HG03558 (cell line): ENCODE measurements around the gene AKNA.
A peak's percentile ranks its signal among the peaks of the same experiment; 100 is the strongest.

ENCODE experiments used
- ATAC-seq: cut with Tn5 transposase; IDR thresholded peaks from one replicate; pipeline ENCODE4 v1.9.1; 2021; ENCODE audit warnings: moderate number of reproducible peaks; ENCODE audit not compliant: unreplicated experiment; ENCODE audit errors: extremely low read depth

AKNA gene

DNA sequence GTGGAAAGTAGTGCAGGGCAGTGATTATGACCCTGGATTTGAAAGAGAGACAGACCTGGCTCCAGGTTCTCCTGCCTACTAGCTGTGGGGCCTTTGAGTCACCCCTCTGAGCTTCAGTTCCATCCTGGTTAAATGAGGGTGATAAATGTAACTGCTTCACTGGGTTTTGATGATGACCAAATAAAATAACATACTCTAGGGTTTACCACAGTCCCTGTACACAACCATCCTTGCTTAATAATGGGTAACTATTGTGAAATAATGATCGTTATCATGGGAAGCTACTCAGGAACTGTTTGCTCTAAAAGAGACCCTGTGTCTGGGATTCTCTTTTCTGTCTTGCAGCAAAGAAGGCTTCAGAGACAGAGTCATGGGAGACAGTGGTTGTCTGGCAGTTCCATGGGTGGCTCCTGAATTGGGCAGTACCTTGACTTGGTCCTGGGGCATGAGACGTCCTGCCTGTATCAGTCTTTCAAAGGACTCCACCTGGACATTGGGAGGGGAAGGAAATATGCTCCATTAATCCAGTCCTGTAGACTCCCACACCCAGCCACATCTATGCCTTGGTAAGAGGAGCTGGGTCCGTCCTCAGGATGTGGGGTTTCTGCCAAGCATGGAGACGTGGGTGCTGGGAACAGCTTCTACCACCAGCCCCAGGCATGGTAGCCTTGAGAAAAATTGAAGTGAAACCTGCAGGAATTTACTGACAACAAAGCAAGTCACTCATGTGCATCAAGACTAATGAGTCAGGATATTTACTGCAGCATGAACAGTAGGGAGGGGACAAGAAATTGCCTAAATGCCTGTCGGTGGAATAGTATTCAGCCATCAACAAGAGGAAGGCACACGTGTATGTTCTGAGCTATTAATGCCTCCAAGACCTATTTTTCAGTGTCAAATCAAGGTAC, 23.4 kb downstream of the AKNA start:
- no peak for ATAC-seq

DNA sequence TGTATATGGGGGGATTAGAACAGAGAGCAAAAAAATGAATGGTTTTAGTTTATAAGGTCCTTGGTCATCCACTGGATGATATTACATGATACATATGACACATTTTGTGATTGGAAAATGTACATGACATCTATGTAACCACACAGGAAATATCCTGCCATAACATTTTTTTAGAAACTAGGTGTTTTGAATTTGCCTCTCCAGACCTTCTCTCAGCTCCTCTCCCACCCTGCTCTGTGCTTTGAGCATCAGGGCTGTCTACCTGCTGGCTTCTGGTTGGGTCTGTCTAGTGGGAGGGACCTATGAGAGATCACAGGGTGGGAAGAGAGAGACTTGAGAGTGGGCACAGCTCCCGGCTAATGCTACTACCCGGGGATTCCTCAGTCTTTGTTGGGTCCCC, 24.4 kb downstream of the AKNA start:
- no peak for ATAC-seq

DNA sequence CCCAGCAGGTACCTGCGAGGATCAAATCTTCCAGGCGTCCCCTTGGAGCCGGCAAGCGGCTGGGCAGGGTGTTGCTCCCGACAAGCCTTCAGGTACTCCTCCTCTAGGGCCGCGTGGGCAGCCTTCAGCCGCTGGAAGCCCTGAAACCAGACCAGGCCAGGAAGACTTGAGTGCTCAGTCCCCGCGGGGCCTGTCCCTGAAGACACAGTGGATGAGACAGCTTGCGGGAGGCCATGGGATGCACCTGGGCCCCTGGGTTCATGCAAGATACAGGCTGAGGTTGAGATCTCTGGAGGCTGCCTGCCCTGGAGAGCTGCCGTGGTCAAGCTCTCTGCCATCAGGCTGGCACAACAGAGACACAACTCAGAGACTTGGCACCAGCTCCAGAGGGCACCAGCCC, 25.4 kb downstream of the AKNA start:
- no peak for ATAC-seq

DNA sequence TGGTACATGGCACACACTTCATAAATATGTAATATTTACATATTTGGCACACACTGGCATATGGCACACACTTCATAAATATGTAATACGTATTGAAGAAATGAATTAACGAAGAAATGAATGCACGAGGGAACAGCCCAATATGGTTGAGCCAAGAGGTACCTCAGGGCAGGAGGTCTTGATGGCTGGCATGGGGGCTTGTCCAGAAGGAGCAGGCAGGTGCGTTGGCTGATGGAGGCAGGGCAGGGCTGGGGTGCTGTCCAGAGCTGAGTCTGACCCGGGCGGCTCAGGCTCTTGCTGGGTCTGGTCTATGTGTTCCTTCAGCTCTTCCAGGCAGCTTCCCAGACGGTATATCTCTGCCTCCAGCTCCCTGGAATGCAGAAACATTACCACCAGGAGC, 26.2 kb downstream of the AKNA start:
- no peak for ATAC-seq

DNA sequence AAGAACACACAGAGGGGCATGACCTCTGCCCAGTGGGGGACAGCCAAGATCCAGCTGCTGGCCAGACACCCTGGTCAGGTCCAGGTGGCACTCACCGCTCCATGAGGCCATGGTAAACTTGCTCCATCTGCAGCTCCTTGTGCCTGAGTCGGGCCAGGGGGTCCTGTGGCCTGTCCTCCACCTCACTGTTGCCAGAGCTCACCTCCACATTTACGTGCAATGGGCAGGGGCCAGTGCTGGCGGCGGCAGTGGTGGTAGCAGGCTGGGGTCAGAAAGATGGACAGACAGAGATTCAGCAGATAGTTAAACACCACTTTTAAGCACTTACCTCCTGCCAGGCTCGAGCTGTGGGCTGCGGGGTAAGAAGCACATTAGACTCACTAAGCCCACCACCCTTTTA, 28.0 kb downstream of the AKNA start:
- ATAC-seq: no peak

DNA sequence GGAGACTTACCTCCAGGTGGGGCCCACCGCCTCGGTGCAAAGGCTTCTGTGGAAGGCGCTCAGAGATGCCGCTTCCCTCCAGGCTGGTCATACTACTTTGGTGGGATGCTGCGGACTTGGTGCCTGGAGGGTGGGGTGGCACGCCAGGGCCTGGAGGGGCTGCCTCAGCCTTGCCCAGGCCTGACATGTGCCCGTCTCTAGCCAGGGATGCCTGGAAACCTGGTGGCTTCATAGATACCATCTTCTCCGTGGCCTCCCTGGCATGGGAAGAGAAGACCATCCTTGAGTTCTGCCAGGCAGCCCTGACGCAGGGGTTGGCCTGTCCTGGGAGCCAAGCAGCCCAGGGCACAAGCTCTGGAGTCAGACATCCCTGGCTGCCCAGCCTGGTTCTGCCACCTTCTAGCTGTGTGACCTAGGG, 29.9 kb downstream of the AKNA start:
- no peak for ATAC-seq

DNA sequence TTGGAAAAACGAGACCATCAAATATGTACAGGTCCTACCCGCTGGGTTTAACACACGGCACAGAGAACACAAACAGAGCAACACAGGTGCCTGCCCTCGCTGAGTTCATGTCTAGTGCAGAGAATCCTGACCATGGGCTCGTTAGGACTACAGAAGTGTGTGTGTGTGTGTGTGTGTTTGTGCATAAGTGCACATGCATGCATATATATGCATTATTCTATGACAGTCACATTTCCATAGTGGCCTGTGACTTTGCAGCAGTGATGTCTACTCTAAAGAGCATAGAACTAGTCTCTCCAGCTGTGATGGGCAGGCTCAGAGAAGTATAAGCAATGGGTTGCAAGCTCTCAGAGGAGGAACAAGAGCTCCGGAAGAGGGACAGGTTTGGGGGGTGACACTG, 30.4 kb downstream of the AKNA start:
- no peak for ATAC-seq

DNA sequence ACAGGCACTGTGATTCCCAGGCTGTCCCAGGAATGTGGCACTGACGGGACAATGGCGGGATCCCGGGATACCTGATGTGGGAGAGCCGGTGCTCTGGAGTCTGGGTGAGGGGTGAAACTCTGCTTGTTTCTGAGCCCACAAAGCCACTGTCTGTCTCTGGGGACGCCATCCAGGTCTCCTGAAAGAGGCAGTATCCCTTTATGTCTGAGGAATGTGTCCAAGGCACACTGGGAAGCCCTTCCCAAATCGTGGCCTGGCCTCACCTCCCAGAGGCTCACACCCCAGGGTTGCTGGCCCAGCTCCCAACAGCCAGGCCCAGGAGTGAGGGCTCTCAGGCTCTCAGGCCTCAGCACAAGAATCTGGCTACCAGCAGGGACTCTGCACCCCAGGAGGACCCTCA, 31.0 kb downstream of the AKNA start:
- ATAC-seq: no peak

DNA sequence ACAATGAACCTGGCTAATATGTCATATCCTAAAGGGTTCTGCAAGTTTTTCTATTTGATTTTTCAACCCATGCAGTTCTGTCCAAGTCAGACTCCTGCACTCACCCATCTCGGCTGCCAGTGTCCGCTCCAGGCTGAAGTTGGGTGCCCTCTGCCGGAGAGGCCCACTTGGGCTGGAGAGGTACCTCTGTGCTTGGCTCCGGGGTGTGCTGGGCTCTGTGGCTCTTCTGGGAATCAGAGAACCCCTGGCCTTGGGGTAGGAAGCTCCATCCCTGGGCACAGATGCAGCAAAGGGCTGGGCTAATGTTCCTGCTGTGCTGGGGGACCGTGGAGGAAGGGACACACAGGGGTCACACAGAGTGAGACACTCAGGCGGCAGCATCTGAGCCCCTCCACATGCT, 32.0 kb downstream of the AKNA start:
- ATAC-seq: no peak

DNA sequence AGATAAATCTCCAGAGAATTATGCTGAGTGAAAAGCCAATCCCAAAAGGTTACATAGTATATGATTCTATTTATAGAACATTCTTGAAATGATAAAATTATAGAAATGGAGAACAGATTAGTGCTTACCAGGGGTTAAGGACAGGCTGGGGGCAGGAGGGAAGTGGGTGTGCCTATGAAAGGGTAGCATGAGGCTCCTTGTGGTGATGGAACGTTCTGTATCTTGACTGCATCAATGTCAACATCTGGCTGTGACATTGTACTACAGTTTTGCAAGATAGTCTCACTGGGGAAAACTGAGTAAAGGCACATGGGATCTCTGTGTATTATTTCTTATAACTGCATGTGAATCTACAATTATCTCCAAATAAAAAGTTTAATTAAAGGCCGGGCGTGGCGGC, 35.9 kb downstream of the AKNA start:
- ATAC-seq: no peak

DNA sequence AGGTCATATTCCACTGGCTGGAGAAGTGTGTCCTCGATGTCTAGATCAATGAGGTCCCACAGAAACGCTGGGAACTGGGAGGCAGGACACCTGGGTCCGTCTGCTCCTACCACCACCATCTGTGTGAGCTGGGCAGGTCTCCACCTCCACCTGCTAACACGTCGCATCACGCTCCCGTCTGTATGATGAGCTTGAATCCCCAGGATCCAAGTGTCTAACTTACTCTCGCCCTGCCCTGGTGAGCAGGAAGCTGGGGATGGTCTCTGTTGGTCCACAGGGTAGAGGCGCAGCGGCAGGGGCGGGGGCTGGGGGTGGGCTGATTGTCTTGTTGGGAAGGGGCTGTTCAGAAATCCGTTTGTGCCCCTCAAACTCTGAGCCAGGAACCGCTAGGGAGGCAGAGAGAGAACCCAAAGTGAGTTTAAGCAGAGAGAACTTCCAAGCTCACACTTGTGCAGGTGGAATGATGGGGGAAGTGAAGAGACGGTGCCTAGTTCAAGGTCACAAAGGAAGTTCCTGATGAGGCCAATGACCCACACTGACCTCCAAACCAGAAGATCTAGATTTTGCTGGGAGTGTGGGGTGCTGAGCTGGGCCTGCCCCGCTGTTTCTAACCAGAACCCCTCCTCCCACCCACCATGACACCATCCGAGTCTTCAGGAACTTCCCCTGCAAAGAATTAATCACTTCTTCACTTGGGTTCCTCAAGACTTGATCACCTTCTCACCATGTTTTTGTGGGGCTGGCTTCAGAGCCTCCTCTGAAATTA, 37.0 kb downstream of the AKNA start:
- no peak for ATAC-seq

DNA sequence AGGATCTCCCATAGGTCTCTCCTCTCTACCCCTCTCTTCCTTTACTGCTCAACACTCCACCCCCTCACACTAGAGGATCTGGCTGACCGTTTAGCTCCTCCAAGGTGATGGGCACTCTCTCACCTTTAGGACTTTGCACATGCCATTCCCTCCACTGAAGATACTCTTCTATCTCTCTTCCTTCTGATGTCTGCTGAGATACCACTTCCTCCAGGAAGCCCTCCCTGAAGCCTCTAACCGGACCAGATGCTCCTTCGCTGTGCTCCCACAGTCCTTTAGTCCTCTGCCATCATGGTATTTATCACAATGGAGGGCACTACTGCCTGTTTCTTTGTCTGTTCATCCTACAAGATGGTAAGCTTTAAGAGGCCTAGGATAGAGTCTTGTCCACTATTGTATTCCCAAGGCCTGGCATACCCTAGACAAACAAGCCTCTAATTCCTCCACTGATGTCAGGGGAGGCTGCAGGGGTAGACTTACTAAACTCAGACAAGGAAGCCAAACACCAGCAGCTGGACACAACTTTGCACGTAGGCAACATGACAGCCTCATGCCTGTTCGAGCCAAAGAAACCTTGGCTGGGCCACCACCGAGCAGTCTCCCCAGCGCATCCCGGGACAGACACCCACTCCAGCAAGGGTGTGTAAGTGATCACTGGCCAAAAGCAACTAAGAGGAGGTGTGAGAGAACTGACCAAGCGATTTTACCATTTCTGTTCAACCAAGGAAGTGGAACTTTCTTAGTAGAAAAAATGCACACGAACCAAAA, 37.9 kb downstream of the AKNA start:
- no peak for ATAC-seq

DNA sequence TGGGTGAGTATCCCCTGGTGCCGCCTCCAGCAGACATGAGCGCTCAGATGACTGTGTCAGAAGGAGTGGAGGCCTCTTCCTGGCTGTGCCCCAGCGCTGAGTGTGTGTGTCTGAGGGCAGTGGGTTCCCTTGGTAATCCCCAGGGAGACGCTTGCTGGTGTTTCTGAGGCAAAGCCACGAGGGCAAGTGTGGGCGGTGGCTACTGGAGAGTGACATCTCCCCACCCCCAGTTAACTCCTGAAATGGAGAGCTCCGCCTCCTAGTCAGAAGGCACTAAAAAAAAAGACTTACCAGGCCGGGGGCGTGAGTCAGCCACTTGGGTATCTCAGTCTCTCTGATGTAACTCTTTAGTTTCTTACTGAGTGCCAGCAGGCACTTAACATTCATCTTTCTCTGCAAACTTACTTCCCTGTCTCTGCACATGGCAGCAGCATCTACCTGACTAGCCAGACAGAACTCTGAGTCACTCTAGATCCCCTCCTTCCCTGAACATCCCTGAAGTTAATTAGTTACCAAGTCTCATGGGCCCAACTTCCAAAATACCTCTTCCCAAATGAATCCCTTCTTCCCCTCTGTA, 38.8 kb downstream of the AKNA start:
- ATAC-seq: peak; percentile 76

DNA sequence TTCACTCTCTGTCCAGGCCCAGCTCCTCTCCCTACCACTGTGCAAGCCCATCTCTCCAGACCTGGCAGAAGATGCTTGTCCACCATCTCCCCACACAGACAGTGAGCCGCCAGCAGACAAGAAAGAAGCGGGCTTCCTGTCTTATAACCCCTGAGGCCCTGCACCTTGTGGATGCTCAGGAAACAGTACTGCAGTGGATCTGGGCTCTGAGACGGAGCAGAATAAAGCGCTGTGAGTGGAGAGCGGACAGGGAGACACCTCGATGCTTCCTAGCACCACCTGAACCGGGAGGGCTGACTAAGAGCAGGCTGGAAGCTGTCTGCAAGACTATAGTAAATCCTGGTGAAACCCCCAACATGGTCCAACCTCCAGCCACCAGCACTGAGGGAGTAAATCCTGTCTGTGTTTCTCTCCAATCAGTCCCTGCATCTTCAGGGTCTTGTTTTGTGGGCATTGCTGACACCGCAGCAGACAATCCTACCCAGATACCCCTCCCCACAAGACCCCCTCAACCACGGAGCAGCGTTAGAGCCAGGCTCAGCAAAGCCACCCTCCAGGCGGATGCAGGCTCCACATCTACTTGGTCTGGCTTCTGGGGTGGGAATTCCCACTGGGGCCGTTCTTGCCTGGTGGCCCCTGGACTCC, 39.4 kb downstream of the AKNA start:
- ATAC-seq: no peak

DNA sequence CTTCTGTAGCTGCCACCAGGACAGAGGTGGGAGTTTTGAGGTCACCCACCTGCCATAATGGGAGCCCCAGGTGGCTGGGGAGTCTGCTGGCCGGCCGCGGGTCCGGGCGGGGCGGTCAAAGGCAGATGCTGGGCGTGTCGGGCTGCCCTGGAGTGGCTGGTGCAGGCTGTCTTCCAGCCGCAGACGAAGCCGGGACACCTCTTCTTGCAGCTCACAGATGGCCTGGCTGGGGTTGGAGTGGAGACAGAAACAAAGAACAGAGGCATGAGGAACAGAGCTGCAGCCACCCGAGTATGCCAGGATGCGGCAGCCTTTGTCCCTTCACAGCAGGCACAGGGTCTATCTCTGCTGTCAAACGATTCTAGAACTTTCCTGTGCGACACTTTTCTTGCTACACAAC, 40.1 kb downstream of the AKNA start:
- no peak for ATAC-seq

DNA sequence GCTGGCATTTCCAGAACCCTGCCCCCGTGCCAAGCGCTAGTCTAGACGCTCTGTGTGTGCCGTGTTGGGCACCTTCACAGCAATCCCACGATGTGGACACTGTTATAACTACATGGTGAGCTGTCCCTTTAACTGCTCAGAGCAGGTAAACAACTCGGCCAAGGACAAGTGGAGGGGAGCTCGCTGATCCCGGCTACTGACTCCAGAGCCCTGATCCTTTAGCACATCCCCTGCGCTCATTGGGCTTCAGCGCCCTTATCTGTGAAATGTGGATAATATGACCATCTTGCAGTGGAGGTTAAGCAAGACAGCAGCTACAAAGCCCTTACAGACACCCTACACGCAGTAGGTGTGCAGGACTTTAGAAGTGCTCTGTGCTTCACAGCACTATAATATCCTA, 41.6 kb downstream of the AKNA start:
- no peak for ATAC-seq

DNA sequence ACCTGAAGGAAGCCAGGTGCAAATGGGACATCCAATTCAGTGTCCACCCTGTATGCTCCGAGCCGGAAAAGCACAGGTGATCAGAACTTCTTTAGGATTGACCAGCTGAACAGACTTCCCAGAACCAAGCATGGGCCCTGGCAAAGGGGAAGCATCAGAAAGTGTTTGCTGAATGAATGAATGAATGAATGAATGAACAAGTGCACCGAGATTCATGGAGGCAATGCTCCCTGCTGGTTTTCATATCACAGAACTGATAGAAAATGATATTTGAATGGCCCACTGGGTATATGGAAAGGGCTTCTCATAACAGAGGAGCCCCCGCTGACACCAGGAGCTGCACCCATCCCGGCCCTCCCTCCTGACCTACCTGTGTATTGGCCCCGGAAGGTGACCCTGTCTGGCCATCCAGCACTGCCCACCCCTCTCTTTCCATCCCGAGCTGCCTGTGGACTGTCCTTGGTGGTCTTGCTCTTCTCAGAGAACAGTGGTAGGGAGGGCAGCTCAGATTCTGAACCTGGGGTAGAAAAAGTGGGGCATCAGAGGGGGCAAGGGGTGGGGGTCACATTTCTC, 42.2 kb downstream of the AKNA start:
- no peak for ATAC-seq

DNA sequence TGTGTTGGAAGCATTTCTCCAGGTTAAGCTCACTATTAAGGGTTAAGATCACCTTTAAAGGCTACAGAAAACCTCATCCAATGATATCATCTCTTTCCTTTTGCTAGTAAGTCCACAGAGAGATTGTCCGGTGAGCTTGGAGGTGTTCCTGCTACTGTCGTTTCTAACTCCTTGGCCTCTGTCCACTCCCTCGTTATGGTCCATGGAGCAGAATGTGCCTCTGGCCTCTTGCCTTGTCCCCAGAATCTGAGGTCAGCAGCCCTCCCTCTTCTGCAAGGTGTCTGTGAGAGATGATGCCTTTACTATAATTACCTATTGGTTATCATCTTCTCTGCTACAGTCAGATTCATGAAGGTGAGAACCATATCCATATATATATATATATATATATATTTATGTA, 43.1 kb downstream of the AKNA start:
- ATAC-seq: no peak

DNA sequence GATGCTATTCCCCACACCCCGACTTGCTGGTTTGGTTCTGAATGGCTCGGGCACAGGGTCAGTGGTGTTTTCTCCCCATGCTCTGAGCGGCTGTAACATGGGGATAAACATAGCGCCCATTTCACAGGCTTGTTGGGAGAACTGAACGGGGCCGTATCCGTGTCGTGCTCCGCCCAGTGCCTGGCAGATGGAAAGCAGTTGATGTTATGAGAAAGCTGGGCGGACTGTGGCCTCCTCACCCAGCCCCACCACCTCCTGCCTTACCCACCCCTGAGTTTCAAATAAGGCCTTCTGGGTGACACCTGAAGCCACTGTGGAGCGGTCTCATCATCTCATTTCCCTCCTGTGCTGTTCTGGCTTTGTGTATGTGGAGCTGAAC, 43.6 kb downstream of the AKNA start:
- no peak for ATAC-seq
